ENCODE data around the gene EFCC1.

DNA sequence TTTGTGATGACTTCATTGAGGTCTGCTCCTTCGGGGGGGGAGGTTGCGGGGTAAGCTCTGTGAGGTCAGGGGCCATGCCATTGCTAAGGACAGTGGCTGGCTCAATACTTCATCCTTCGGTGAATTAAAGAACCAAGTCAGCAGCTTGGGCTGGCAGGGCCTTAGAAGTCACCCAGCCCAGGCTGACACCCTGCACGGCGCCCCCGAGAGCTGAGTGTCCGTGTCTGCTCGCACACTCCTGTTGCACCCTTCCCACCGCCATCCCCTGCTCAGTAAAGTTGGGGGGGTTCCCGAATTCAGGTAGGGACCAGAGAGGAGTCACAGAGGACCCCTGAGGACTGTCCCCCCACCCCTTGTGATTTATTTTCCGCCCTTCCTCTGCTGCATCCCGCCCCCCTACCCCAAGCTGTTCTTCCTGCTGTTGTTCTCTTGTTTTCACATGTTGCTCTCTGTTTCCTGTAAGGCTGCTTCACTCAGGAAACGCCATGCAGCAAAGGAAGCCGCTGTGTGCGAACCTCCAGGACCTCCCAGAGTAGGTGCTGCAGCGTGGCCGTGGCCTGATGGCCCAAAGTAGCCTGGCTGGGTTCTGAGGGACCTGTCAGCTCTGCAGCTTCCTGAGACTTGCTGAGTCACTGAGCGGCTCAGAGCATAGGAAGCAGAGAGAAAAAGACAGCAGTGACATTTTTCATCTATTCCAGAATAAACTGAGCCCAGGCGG lies 14.4 kb downstream of the EFCC1 start:
- TF ChIP-seq TP53 (CRISPR knock-in tag; conservative IDR thresholded peaks at IDR 0.05) (no peak), ZNF431 (CRISPR knock-in tag; IDR thresholded peaks at IDR 0.05; ENCODE audit: borderline replicate concordance, low read depth) (no peak), KAT2B (IDR thresholded peaks at IDR 0.05; ENCODE audit: borderline replicate concordance, low read depth, low read length) (no peak), ZSCAN29 (CRISPR knock-in tag; conservative IDR thresholded peaks at IDR 0.05) (no peak), CREB1 (IDR thresholded peaks at IDR 0.05) (no peak), CREB1 (CRISPR knock-in tag; IDR thresholded peaks at IDR 0.05) (no peak), ASH2L (IDR thresholded peaks at IDR 0.05; ENCODE audit: insufficient read length, low read depth, low read length) (no peak)
- TF ChIP-seq, protein P1, sequence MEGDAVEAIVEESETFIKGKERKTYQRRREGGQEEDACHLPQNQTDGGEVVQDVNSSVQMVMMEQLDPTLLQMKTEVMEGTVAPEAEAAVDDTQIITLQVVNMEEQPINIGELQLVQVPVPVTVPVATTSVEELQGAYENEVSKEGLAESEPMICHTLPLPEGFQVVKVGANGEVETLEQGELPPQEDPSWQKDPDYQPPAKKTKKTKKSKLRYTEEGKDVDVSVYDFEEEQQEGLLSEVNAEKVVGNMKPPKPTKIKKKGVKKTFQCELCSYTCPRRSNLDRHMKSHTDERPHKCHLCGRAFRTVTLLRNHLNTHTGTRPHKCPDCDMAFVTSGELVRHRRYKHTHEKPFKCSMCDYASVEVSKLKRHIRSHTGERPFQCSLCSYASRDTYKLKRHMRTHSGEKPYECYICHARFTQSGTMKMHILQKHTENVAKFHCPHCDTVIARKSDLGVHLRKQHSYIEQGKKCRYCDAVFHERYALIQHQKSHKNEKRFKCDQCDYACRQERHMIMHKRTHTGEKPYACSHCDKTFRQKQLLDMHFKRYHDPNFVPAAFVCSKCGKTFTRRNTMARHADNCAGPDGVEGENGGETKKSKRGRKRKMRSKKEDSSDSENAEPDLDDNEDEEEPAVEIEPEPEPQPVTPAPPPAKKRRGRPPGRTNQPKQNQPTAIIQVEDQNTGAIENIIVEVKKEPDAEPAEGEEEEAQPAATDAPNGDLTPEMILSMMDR (CRISPR knock-in tag; IDR thresholded peaks at IDR 0.05): no peak
- TF ChIP-seq, protein P2, sequence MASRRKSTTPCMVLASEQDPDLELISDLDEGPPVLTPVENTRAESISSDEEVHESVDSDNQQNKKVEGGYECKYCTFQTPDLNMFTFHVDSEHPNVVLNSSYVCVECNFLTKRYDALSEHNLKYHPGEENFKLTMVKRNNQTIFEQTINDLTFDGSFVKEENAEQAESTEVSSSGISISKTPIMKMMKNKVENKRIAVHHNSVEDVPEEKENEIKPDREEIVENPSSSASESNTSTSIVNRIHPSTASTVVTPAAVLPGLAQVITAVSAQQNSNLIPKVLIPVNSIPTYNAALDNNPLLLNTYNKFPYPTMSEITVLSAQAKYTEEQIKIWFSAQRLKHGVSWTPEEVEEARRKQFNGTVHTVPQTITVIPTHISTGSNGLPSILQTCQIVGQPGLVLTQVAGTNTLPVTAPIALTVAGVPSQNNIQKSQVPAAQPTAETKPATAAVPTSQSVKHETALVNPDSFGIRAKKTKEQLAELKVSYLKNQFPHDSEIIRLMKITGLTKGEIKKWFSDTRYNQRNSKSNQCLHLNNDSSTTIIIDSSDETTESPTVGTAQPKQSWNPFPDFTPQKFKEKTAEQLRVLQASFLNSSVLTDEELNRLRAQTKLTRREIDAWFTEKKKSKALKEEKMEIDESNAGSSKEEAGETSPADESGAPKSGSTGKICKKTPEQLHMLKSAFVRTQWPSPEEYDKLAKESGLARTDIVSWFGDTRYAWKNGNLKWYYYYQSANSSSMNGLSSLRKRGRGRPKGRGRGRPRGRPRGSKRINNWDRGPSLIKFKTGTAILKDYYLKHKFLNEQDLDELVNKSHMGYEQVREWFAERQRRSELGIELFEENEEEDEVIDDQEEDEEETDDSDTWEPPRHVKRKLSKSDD (CRISPR knock-in tag; IDR thresholded peaks at IDR 0.05; ENCODE audit: low read depth): no peak

Data from HepG2 (cell line).